ENCODE results near the gene AKR1A1. TPM values are rescaled to one million over a fixed set of nuclear protein-coding genes. Genes with fewer than 3 reads are reported as not detected.

The AKR1A1 gene
- total RNA-seq (2014; rRNA removed) (86.1 and 94.9 TPM in 2 replicates), Bru-seq, nascent RNA (percentile 81 among the genes with signal in this experiment), BruChase-seq, experiment 1, labeled RNA remaining after a 6-hour chase (percentile 78 among the genes with signal in this experiment), BruChase-seq, experiment 2, labeled RNA remaining after a 2-hour chase (percentile 80 among the genes with signal in this experiment)
- long read RNA-seq, transcript AKR1A1-201 (9 exons, 1,166 nt), result major isoform, 53 of 131 reads
- long read RNA-seq, transcript AKR1A1-214 (10 exons, 1,360 nt), result minor isoform, 6 of 131 reads
- long read RNA-seq, transcript AKR1A1-204 (4 exons, 1,018 nt), result minor isoform, 6 of 131 reads
- long read RNA-seq, transcript AKR1A1-202 (10 exons, 1,818 nt), result minor isoform, 17 of 131 reads
- long read RNA-seq, partial matches to known transcripts, result 22 of 131 reads
- long read RNA-seq, other reads (novel, unspliced or antisense), result 24 of 131 reads

- no peak for TF ChIP-seq EZH2 (IDR thresholded peaks at IDR 0.05; ENCODE audit: low read length, unreplicated experiment)
- TF ChIP-seq CTCF (conservative IDR thresholded peaks at IDR 0.05; ENCODE audit: low read depth, low read length), result no peak
- no peak for TF ChIP-seq EZH2phosphoT487 (IDR thresholded peaks at IDR 0.05; ENCODE audit: borderline replicate concordance, low read length)
- BruUV-seq (replicated peaks), result TSS peak; percentile 98
- H4K20me1 ChIP-seq (ENCODE audit: low read length), result no peaks in the 10 kb centered on the region
- H3K27me3 ChIP-seq (ENCODE audit: low read length), result no peaks in the 10 kb centered on the region
- peaks cover 38% of the 10 kb centered on the region for H3K79me2 ChIP-seq (ENCODE audit: low read length)
- H3K9me2 ChIP-seq (replicated peaks; ENCODE audit: low read length), result no peaks in the 10 kb centered on the region
- H3K9ac ChIP-seq (ENCODE audit: low read length), result peak within 1 kb of the TSS; percentile 90
- ATAC-seq (peak; percentile 92), DNase-seq (peak; percentile 94)
- peak within 1 kb of the TSS; percentile 75 for H2AFZ ChIP-seq (ENCODE audit: low read length)
- H3K4me1 ChIP-seq (ENCODE audit: insufficient read depth, low read length), result peaks cover 15% of the 10 kb centered on the region
- peak within 1 kb of the TSS; percentile 96 for H3K4me2 ChIP-seq (ENCODE audit: low read length)
- POLR2A ChIA-PET (ENCODE audit: unreplicated experiment), result interaction anchor here (0.5 to 2.6 kb wide), 4 partner anchors 25 to 213 kb away, joined by 3 to 21 read pairs (median 14); partner anchors contain the start of gene PRDX1
- H3K4me3 ChIP-seq (ENCODE audit: low read length), result peak within 1 kb of the TSS; percentile 92
- H3K27ac ChIP-seq (ENCODE audit: low read length), result peak within 1 kb of the TSS; percentile 72
- CTCF ChIA-PET, result no interaction called here
- H3K36me3 ChIP-seq (ENCODE audit: low read depth, low read length), result peaks cover 9% of the 10 kb centered on the region; the same call in 1 of the 2 replicates
- no peaks in the 10 kb centered on the region for H3K9me3 ChIP-seq (ENCODE audit: low read length)
- intact Hi-C loops (cut with micrococcal nuclease), result loop anchor here (1.0 kb wide), 1 partner anchor 28 kb away; no protein-coding TSS in a partner anchor
- no peaks in the 10 kb centered on the region for H3F3A ChIP-seq (ENCODE audit: low read length, unreplicated experiment)
Observed at GRCh38 chr1:45550401-45551351, at the start of gene AKR1A1. Gene AKR1A1 (plus strand): TSS chr1:45550826. CDS start chr1:45561795, 10,969 bp downstream.

DNA sequence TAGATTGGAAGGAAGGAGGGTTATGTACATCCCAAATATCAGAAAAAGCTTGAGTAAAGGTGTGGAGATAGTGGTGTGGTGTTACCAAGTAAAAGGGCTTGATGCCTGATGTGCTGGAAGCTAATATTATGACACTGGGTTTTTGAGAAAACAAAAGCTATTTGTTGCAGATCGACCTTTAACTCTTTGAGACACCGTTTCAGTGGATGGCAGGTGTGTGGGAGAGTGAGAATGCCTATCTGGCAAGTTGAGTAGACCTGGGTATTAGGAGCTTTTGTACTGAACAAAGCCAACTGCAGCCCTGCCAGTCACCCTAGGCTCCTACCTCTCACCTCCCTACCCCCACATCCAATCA is 49.1 kb upstream of the AKR1A1 start:
- no peak for DNase-seq
- no peaks in the 10 kb centered on the region for H3F3A ChIP-seq (ENCODE audit: low read length, unreplicated experiment)
- no peak overlapping the region for H3K4me3 ChIP-seq (ENCODE audit: low read length)
- H3K9me3 ChIP-seq (ENCODE audit: low read length), result no peaks in the 10 kb centered on the region
- peaks cover 16% of the 10 kb centered on the region for H3K4me1 ChIP-seq (ENCODE audit: insufficient read depth, low read length)
- no peaks in the 10 kb centered on the region for H3K36me3 ChIP-seq (ENCODE audit: low read depth, low read length)
- H3K27ac ChIP-seq (ENCODE audit: low read length), result no peak overlapping the region
- H3K27me3 ChIP-seq (ENCODE audit: low read length), result no peaks in the 10 kb centered on the region
- no TSS peak for BruUV-seq (replicated peaks)
- H4K20me1 ChIP-seq (ENCODE audit: low read length), result no peaks in the 10 kb centered on the region
- ATAC-seq, result no peak
- 0 out of 2 replicates have a peak overlapping the region, but pooled peaks have one; percentile 99 for H3K4me2 ChIP-seq (ENCODE audit: low read length)
- H3K9ac ChIP-seq (ENCODE audit: low read length), result no peak overlapping the region
- H3K9me2 ChIP-seq (replicated peaks; ENCODE audit: low read length), result no peaks in the 10 kb centered on the region
- TF ChIP-seq EZH2phosphoT487 (IDR thresholded peaks at IDR 0.05; ENCODE audit: borderline replicate concordance, low read length) (no peak), EZH2 (IDR thresholded peaks at IDR 0.05; ENCODE audit: low read length, unreplicated experiment) (no peak), CTCF (conservative IDR thresholded peaks at IDR 0.05; ENCODE audit: low read depth, low read length) (no peak)
- POLR2A ChIA-PET (ENCODE audit: unreplicated experiment), result interaction anchor here (0.6 kb wide), 1 partner anchor 121 kb away, joined by 4 read pairs; no protein-coding TSS in a partner anchor
- H3K79me2 ChIP-seq (ENCODE audit: low read length), result peaks cover 10% of the 10 kb centered on the region
- intact Hi-C loops (cut with micrococcal nuclease), result no loop called here
- CTCF ChIA-PET, result no interaction called here
- no peak overlapping the region for H2AFZ ChIP-seq (ENCODE audit: low read length)

All from PC-3 (cell line).